ELF-1 (cell line): ENCODE measurements around the gene EEF2K.
"Not testable (repeated sequence)": the region's sequence is repeated elsewhere in the genome, so short reads cannot be mapped to it uniquely, and the experiment has no call there.

Experiments
- DNase-seq: peaks from one replicate; pipeline ENCODE4 v3.0.0-alpha.2; 2016; ENCODE audit warnings: low read depth, low spot score

The EEF2K gene

DNA sequence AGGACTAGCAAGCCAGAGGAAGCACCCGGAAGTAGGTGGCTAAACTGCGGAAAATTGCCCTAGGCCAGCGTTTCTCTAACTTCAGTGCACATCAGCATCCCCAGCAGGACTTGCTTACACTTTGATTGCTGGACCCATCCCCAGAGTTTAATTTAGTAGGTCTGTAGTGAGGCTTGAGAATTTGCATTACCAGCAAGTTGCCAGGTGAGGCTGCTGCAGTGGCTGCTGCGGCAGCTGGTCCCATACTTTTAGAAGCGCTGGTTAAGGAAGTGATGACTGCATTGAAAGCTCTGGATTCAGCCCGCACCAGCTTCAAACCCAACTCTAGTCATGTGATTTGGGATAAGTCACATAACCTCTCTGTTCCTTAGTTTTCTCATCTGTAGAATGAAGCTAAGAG is 4.2 kb downstream of the EEF2K start:
- peak; percentile 80 for DNase-seq

DNA sequence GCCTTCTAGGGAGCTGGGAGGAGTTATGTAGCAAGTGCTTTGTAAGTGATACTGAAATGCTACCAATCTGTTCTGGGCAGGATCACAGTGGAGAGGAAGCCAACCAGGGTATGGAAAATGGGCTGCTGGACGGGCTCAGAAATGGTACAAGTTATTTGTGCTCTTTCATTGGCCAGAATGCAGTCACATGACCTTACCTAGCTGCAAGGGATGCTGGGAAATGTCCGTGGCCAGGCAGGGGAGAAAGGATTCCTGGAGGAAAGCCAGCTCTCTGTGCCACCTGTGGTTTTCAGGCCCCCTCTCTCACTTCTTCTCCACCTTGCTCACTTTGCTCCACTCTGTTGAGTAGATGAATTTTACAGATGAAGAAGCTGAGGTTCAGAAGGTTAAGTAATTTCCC is 4.8 kb downstream of the EEF2K start:
- no peak for DNase-seq

DNA sequence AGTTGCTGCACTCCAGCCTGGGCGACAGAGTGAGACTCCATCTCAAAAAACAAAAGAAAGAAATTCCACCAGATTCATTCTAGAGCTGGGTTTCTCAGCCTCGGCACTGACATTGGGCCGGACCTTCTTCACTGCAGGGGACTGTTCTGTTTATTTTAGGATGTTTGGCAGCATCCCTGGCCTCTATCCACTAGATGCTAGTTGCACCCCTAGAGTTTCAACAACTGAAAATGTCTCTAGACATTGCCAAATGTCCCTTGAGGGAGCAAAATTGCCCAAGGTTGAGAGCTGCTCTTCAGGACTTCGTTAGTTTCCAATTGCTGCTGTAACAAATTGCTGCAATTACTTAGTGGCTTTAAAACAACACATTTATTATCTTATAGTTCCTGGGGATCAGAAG is 7.2 kb downstream of the EEF2K start:
- no peak for DNase-seq

- no peak for DNase-seq
Observed at GRCh38 chr16:22213801-22214200, 7.7 kb downstream of the EEF2K start.

DNA sequence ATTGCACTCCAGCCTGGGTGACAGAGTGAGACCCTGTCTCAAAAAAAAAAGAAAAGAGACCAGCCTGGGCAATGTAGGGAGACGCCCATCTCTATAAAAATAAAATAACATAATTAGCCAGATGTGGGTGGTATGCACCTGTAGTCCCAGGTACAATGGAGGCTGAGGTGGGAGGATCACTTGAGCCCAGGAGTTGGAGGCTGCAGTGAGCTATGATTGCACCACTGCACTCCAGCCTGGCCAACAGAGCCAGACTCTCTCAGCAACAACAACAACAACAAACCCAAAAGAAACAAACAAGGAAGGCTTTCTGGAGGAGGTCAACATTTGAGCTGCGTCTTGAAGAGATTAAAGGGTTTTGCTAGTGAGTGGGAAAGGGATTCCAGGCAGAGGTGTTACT is 8.3 kb downstream of the EEF2K start:
- no peak for DNase-seq

DNA sequence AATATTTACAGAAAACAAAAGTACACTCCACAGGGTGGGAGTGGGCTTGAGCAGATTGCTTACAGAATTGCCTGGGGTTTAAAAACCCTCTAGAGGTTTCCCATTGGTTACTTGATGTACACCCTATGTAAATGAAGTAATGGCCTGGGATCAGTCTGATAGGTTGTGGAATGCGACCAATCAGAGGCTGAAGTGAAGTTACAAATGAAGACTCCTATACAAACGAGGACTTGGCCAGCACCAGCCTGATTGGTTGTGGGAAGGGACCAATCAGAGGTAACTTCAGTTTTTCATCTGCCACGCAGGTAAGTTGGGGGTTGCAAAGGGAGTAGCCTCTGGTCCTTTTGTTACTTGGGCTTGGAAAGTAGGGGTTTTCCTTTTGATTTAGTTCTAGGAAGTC is 8.8 kb downstream of the EEF2K start:
- no peak for DNase-seq

- no peak for DNase-seq
Observed at GRCh38 chr16:22216191-22216831, 10.2 kb downstream of the EEF2K start.

DNA sequence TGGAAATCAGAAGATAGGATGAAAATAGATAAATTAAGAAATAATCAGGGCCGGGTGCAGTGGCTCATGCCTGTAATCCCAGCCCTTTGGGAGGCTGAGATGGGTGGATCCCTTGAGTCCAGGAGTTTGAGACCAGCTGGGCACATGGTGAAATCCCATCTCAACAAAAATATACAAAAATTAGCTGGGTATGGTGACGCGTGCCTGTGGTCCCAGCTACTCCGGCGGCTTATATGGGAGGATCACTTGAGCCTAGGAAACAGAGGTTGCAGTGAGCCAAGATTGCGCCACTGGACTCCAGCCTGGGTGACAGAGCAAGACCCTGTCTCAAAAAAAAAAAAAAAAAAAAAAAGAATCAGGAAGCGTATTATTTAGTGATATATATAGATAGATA is 10.8 kb downstream of the EEF2K start:
- DNase-seq = not testable (repeated sequence)

GRCh38 chr16:22217890-22218730 is 12.0 kb downstream of the EEF2K start:
- DNase-seq = no peak

GRCh38 chr16:22219389-22220068 is 13.5 kb downstream of the EEF2K start:
- no peak for DNase-seq

- DNase-seq = no peak
Observed at GRCh38 chr16:22220069-22220440, 14.0 kb downstream of the EEF2K start.

- DNase-seq = no peak
Observed at GRCh38 chr16:22220714-22221113, 14.6 kb downstream of the EEF2K start.

DNA sequence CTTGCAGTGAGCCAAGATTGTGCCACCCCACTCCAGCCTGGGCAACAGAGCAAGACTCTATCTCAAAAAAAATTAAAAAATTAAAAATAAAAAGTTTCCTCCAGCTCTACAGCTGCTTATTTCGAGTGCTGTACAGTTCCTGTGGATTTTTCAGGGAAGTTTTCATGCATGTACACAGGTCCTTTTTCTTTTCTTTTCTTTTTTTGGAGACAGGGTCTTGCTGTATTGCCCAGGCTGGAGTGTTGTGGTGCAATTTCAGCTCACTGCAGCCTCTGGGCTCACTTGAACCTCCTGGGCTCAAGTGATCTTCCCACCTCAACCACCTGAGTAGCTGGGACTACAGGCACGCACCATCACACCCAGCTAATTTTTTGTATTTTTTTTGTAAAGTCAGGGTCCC is 15.9 kb downstream of the EEF2K start:
- DNase-seq = no peak

GRCh38 chr16:22222998-22223397 is 16.9 kb downstream of the EEF2K start:
- DNase-seq = no peak

- DNase-seq = no peak
Observed at GRCh38 chr16:22225060-22225459, 19.0 kb downstream of the EEF2K start.

GRCh38 chr16:22229889-22230288 is 23.8 kb downstream of the EEF2K start:
- no peak for DNase-seq

DNA sequence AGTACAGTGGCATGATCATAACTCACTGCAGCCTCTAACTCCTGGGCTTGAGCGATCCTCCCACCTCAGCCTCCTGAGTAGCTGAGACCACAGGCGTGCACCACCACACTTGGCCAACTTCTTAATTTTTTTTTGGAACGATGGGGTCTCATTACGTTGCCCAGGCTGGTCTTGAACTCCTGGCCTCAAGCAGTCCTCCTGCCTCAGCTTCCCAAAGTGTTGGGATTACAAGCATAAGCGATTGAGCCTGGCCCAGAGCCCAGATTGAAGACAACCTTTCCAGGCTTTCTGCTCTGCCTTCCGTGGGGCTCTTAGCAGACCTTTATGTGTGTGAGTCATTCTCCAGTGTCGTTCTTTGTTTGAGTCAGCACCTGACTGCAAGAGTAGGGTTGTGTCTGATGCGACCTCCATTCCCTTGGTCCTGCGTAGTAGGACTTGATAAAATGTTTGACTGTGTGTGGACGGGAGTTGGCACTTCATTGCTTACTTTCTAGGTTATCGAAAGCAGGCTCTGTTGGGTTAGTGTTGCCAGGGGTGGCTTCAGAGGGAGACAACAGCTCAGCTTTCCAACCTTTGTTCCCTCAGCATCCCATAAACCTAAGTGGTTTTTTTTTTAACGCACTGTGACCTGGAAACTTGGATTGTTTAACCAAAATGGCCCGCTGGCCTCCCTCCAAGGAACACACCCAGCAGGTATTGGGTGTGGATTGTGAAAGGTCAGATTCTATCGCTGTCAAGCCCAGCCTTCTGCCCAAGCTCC is 26.4 kb downstream of the EEF2K start:
- no peak for DNase-seq

DNA sequence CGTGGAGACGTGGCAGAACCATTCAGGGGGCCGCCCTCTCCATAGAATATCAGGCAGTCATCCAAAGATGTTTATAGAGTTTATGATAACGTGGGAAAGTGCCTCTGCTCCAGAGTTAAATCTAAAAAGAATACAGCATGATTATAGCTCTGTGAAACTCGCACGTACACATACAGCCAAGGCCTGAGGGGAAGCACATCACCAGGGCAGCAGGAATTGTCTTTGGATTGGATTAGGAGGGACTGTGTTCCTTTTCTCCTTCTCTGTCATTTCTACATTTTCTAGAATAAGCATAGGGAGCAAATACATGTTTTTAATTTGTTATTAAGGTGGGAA is 26.9 kb downstream of the EEF2K start:
- no peak for DNase-seq

GRCh38 chr16:22235839-22236745 is 30.0 kb downstream of the EEF2K start:
- DNase-seq = no peak

DNA sequence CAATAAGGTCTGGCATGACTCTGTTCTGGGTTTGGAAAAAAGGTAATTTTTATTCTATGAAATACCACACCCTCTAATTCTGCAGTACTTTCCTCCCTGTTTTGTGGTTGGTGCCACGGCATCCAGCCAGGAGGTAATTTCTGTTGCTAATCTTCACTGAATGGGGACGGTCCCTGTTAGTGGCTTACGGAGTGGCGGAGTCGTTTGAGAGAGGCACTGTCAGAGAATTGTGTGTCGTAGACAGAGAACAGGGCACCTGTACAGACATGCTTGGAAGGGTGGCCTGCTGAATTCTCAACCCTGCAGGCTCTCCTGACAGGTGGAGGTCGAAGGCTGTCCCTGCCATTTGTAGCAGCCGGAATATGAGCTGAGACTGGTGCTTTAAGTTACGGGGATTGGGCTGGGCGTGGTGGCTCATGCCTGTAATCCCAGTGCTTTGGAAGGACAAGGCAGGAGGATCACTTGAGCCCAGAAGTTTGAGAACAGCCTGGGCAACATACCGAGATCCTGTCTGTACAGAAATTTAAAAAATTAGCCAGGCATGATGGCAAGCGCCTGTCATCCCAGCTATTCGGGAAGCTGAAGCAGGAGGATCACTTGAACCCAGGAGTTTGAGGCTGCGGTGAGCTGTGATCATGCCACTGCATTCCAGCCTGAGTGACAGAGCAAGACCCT is 33.2 kb downstream of the EEF2K start:
- DNase-seq = no peak
